B cell (primary cell): ENCODE data around the gene LHCGR. TPM values are rescaled to one million over a fixed set of nuclear protein-coding genes. Genes with fewer than 3 reads are reported as not detected.

Source experiments
- ATAC-seq: fragments of 200-7000 bp; cut with Tn5 transposase; one replicate; pipeline ENCODE4 v1.10.0; 2021; ENCODE audit warnings: low read depth, mild to moderate bottlenecking, moderate number of reproducible peaks, moderate library complexity
- CTCF ChIA-PET: fragments of 350-600 bp; sonication (Branson Sonifier 250); formaldehyde crosslinking; loops from one replicate; lab custom pipeline; 2021; ENCODE audit warnings: antibody characterized with exemption, inconsistent platforms; lab: Charles Lee
- POLR2A ChIA-PET: fragments of 350-600 bp; sonication (Branson Sonifier 250); formaldehyde crosslinking; loops from one replicate; lab custom pipeline; 2021; ENCODE audit warnings: antibody characterized with exemption; lab: Charles Lee
- DNase-seq: peaks from one replicate; pipeline ENCODE4 v3.0.0; 2013
- H2AFZ ChIP-seq: 2 replicates; pipeline ENCODE4 v1.6.1; 2012; ENCODE audit warnings: mild to moderate bottlenecking, low read depth, low read length; ENCODE audit not compliant: insufficient read depth, poor library complexity, severe bottlenecking
- H3K27ac ChIP-seq, 2 donors: 1 replicate in 1 of 2; 2 replicates in 1 of 2; pipeline ENCODE4 v1.5.1; 2012 to 2013; ENCODE audit warnings: low read length in 2 of 2, mild to moderate bottlenecking in 2 of 2, moderate library complexity in 1 of 2
- H3K27me3 ChIP-seq, 4 experiments: fragments of 200-600 bp in 1 of 4; sonication (generic) in 1 of 4; replicated peaks in 1 of 4; 1 replicate in 2 of 4; 2 replicates in 2 of 4; pipeline versions ENCODE4 v1.6.1 to v1.7.0; 2013 to 2016; ENCODE audit warnings: low read length in 3 of 4, mild to moderate bottlenecking in 2 of 4, mixed read lengths in 1 of 4, moderate library complexity in 1 of 4; ENCODE audit not compliant: insufficient read depth in 4 of 4, control insufficient read depth in 3 of 4; ENCODE audit errors: control extremely low read depth in 1 of 4
- H3K36me3 ChIP-seq, 2 experiments: replicated peaks in 1 of 2; 1 replicate in 1 of 2; 2 replicates in 1 of 2; pipeline versions ENCODE4 v1.6.1 to v1.7.1; 2013; ENCODE audit warnings: low read length in 1 of 2; ENCODE audit not compliant: insufficient read depth in 2 of 2, control insufficient read depth in 1 of 2; ENCODE audit errors: control extremely low read depth in 1 of 2, extremely low read depth in 1 of 2
- H3K4me1 ChIP-seq, 2 donors: fragments of 200-600 bp in 1 of 2; sonication (generic) in 1 of 2; 1 replicate in 1 of 2; 2 replicates in 1 of 2; pipeline versions ENCODE4 v1.5.1 to v1.6.1; 2013 to 2017; ENCODE audit warnings: low read length in 2 of 2; ENCODE audit not compliant: control insufficient read depth in 2 of 2, insufficient read depth in 2 of 2
- H3K4me2 ChIP-seq: replicated peaks from 2 replicates; pipeline ENCODE3; 2012; ENCODE audit warnings: mild to moderate bottlenecking, low read depth, low read length; ENCODE audit not compliant: poor library complexity, severe bottlenecking
- H3K4me3 ChIP-seq, 5 experiments: fragments of 200-600 bp in 1 of 5; sonication (generic) in 1 of 5; 1 replicate in 3 of 5; 2 replicates in 2 of 5; pipeline versions ENCODE4 v1.5.1 to v1.7.0; 2011 to 2016; ENCODE audit warnings: low read length in 4 of 5, mild to moderate bottlenecking in 4 of 5, low read depth in 2 of 5, control low read depth in 1 of 5, moderate library complexity in 1 of 5; ENCODE audit not compliant: insufficient read depth in 1 of 5; ENCODE audit errors: control extremely low read depth in 1 of 5, extremely low read depth in 1 of 5
- H3K79me2 ChIP-seq: fragments of 200-600 bp; sonication (generic); one replicate; pipeline ENCODE4 v1.6.0; 2016; ENCODE audit warnings: low read length; ENCODE audit not compliant: control insufficient read depth, insufficient read depth
- H3K9ac ChIP-seq: fragments of 200-600 bp; sonication (generic); 2 replicates; pipeline ENCODE4 v1.6.1; 2017; ENCODE audit warnings: mild to moderate bottlenecking, low read length, moderate library complexity
- H3K9me3 ChIP-seq, 3 donors: one replicate each; pipeline versions ENCODE4 v1.6.1 to v1.7.1; 2013; ENCODE audit warnings: low read length in 2 of 3; ENCODE audit not compliant: control insufficient read depth in 2 of 3, insufficient read depth in 1 of 3; ENCODE audit errors: control extremely low read depth in 1 of 3
- H4K20me1 ChIP-seq: 2 replicates; pipeline ENCODE4 v1.6.0; 2012; ENCODE audit warnings: mild to moderate bottlenecking, low read length; ENCODE audit not compliant: insufficient read depth, control insufficient read depth, poor library complexity, severe bottlenecking
- H3K27ac Mint-ChIP-seq: one replicate; pipeline ENCODE4 v1.8.0; 2021; ENCODE audit warnings: mixed read lengths
- H3K27me3 Mint-ChIP-seq: one replicate; pipeline ENCODE4 v1.8.0; 2021; ENCODE audit warnings: mixed read lengths
- H3K4me1 Mint-ChIP-seq: one replicate; pipeline ENCODE4 v1.8.0; 2021; ENCODE audit warnings: mixed read lengths
- H3K4me3 Mint-ChIP-seq: one replicate; pipeline ENCODE4 v1.8.0; 2021; ENCODE audit warnings: mixed read lengths
- H3K9me3 Mint-ChIP-seq: one replicate; pipeline ENCODE4 v1.8.0; 2022; ENCODE audit warnings: mixed read lengths; ENCODE audit not compliant: insufficient read depth
- CTCF ChIP-seq: fragments of 200-600 bp; IDR thresholded peaks from one replicate; pipeline ENCODE4 v1.8.0; 2022; ENCODE audit warnings: antibody characterized with exemption, mild to moderate bottlenecking
- EZH2 ChIP-seq: IDR thresholded peaks from 2 replicates; pipeline ENCODE4 v1.6.1; 2012; ENCODE audit warnings: borderline replicate concordance, low read depth, mild to moderate bottlenecking, moderate library complexity, low read length; ENCODE audit not compliant: insufficient read depth, poor library complexity, severe bottlenecking
- WGBS: methylation state at CpG from one replicate; pipeline ENCODE4 v1.1.5; 2013; ENCODE audit warnings: missing lambda C conversion rate; ENCODE audit not compliant: insufficient coverage; 5-methylcytosine and 5-hydroxymethylcytosine counted together
- intact Hi-C: fragments of 100-400 bp; cut with micrococcal nuclease; formaldehyde crosslinking; loops from one replicate; pipeline ENCODE4 v1.10.0; 2022
- polyA plus RNA-seq: library from polyadenylated mRNA; depleted of rRNA; stranded (reverse); fragments of >200 nt; gene quantifications from 2 replicates; pipeline ENCODE4 v1.2.3, GENCODE V29; 2012
- total RNA-seq, 2 donors: library from RNA; stranded (reverse); fragments of 120-200 nt in 1 of 2; gene quantifications; 1 replicate in 1 of 2; 2 replicates in 1 of 2; pipeline versions ENCODE4 v1.2.3 to v1.2.4, GENCODE V29; 2013 to 2022

Gene LHCGR
- total and polyA plus RNA-seq, 2 donors (not counting 1 experiment from before 2014, with no cell fraction given) = not detected

DNA sequence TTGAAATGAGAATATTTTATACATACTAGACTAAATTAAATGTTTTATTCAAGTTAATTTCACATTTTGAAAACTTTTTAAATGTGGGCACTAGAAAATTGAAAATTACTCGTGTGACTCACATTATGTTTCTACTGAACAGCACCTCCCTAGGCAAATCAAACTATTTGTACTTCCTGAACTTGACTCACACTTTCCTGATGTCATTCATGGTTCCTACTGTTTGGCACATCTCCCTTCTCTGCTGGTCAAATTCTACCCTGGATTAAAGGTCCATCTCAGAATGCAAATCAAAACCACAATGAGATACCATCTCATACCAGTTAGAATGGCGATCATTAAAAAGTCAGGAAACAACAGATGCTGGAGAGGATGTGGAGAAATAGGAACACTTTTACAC, 16.7 kb downstream of the LHCGR start:
- no peak for ATAC-seq
- CTCF ChIA-PET = no interaction called here

GRCh38 chr2:48736251-48736650, 19.3 kb downstream of the LHCGR start:
- CTCF ChIA-PET = no interaction called here

More for the DNA sequence above, 16.7 kb downstream of the LHCGR start:
- TF ChIP-seq EZH2 (no peak), CTCF (no peak)
- H3K4me2 ChIP-seq = no peak overlapping the region
- no peaks in the 10 kb centered on the region for H3K36me3 ChIP-seq
- Mint-ChIP-seq H3K27ac (no peak overlapping the region), H3K4me3 (no peak overlapping the region), H3K9me3 (peaks cover 2% of the 10 kb centered on the region), H3K27me3 (peaks cover 9% of the 10 kb centered on the region), H3K4me1 (no peaks in the 10 kb centered on the region)
- intact Hi-C loops = no loop called here
- no peaks in the 10 kb centered on the region for H3K4me1 ChIP-seq
- no peaks in the 10 kb centered on the region for H3K27me3 ChIP-seq
- H3K27ac ChIP-seq = no peak overlapping the region
- POLR2A ChIA-PET = no interaction called here
- H3K9ac ChIP-seq = no peak overlapping the region
- 0% methylated on average over 1 of the region's 2 CpGs for WGBS
- DNase-seq = no peak
- H2AFZ ChIP-seq = no peak overlapping the region
- H4K20me1 ChIP-seq = no peaks in the 10 kb centered on the region
- no peaks in the 10 kb centered on the region for H3K79me2 ChIP-seq
- H3K4me3 ChIP-seq = no peak overlapping the region
- peaks cover 0 to 3% (median 0%) of the 10 kb centered on the region in 3 donors for H3K9me3 ChIP-seq

More at GRCh38 chr2:48736251-48736650, 19.3 kb downstream of the LHCGR start:
- no peak overlapping the region for H3K4me2 ChIP-seq
- no peaks in the 10 kb centered on the region for H4K20me1 ChIP-seq
- H3K36me3 ChIP-seq = no peaks in the 10 kb centered on the region
- ATAC-seq (no peak), DNase-seq (no peak)
- WGBS = 85% methylated on average over 2 of the region's 2 CpGs
- H3K27ac ChIP-seq = no peak overlapping the region
- TF ChIP-seq EZH2 (no peak), CTCF (no peak)
- H3K27me3 ChIP-seq = peaks cover 0 to 3% (median 0%) of the 10 kb centered on the region in 4 experiments
- POLR2A ChIA-PET = no interaction called here
- no peak overlapping the region for H2AFZ ChIP-seq
- intact Hi-C loops = no loop called here
- peaks cover 0 to 3% (median 0%) of the 10 kb centered on the region in 3 donors for H3K9me3 ChIP-seq
- H3K4me3 ChIP-seq = no peak overlapping the region
- no peaks in the 10 kb centered on the region for H3K4me1 ChIP-seq
- no peak overlapping the region for H3K4me3 Mint-ChIP-seq
- peaks cover 2% of the 10 kb centered on the region for H3K9me3 Mint-ChIP-seq
- H3K27ac Mint-ChIP-seq = no peak overlapping the region
- H3K79me2 ChIP-seq = no peaks in the 10 kb centered on the region
- no peaks in the 10 kb centered on the region for H3K4me1 Mint-ChIP-seq
- H3K9ac ChIP-seq = no peak overlapping the region
- H3K27me3 Mint-ChIP-seq = peaks cover 18% of the 10 kb centered on the region
